ENCODE results near the gene TPPP2. TPM values are rescaled to one million over a fixed set of nuclear protein-coding genes. Genes with fewer than 3 reads are reported as not detected.

TPPP2 gene
- total and polyA plus RNA-seq, 4 donors, result 1.5 to 5.9 (median 1.6) TPM

DNA sequence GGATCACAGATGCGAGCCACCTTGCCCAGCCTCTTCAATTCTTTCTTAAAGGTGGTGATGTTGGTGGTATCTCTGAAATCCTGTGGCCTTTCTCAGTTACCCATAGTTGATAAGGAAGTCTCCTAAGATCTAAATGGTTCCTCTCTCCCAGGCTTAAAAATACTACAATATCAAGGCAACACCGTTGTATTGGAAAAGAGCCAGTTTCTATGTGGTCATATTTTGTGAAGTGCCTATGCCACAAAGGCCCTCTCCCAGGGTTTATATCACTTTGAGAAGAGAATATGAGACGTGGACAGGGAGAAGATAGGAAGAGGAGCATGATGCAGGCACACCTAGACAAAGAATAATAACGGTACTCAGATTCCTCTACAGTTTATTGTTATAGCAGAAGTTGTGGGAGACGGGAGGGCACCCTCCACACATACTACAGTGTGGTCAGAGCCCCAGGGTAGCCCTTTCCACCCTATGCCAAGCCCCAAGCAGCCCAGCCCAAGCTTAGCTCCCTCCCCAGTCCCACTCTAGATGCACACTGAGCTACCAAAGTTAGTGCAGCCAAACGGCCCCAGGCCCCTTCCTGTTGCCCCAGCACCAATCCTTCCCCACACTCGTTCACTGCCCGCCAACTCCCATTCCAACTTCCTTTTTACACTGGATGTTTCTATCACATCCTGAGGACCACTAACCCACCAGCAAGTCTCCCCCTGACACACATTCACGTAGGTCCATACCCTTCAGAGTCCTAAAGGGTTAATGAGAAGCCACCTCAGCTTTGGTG, 13.4 kb upstream of the TPPP2 start:
- TF ChIP-seq NR2F2 (IDR thresholded peaks at IDR 0.05) (no peak), REST (IDR thresholded peaks at IDR 0.05) (no peak), RAD21 (IDR thresholded peaks at IDR 0.05) (no peak), EGR1 (IDR thresholded peaks at IDR 0.05; ENCODE audit: low read depth in 2 of 2) (no peak), JUND (IDR thresholded peaks at IDR 0.05) (no peak), GABPA (IDR thresholded peaks at IDR 0.05 in 1 of 2, conservative IDR thresholded peaks at IDR 0.05 in 1 of 2) (no peak)
- TF ChIP-seq, protein P1, sequence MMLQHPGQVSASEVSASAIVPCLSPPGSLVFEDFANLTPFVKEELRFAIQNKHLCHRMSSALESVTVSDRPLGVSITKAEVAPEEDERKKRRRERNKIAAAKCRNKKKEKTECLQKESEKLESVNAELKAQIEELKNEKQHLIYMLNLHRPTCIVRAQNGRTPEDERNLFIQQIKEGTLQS (IDR thresholded peaks at IDR 0.05), result no peak
- TF ChIP-seq, protein P2, sequence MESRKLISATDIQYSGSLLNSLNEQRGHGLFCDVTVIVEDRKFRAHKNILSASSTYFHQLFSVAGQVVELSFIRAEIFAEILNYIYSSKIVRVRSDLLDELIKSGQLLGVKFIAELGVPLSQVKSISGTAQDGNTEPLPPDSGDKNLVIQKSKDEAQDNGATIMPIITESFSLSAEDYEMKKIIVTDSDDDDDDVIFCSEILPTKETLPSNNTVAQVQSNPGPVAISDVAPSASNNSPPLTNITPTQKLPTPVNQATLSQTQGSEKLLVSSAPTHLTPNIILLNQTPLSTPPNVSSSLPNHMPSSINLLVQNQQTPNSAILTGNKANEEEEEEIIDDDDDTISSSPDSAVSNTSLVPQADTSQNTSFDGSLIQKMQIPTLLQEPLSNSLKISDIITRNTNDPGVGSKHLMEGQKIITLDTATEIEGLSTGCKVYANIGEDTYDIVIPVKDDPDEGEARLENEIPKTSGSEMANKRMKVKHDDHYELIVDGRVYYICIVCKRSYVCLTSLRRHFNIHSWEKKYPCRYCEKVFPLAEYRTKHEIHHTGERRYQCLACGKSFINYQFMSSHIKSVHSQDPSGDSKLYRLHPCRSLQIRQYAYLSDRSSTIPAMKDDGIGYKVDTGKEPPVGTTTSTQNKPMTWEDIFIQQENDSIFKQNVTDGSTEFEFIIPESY (IDR thresholded peaks at IDR 0.05), result no peak
- Histone ChIP-seq H3K9me3 (ENCODE audit: control insufficient read depth in 4 of 4, low read length in 3 of 4) (no peaks in the 10 kb centered on the region), H3K9ac (ENCODE audit: low read depth in 1 of 2, low read length in 2 of 2) (no peak overlapping the region), H3K4me1 (ENCODE audit: control insufficient read depth in 4 of 4, insufficient read depth in 4 of 4, low read length in 3 of 4) (peaks cover 0 to 37% (median 16%) of the 10 kb centered on the region in 4 donors), H3K27me3 (ENCODE audit: control insufficient read depth in 4 of 4, insufficient read depth in 4 of 4, low read length in 3 of 4) (no peaks in the 10 kb centered on the region), H3K4me3 (ENCODE audit: low read depth in 1 of 3, low read length in 3 of 3) (no peak overlapping the region), H3K36me3 (ENCODE audit: control insufficient read depth in 4 of 4, insufficient read depth in 3 of 4, low read depth in 1 of 4, low read length in 3 of 4) (peaks cover 8 to 43% (median 38%) of the 10 kb centered on the region in 4 donors), H3K27ac (ENCODE audit: low read depth in 1 of 2, low read length in 2 of 2) (no peak overlapping the region)
- 66% methylated on average over 9 of the region's 9 CpGs for WGBS
- no peak for DNase-seq (ENCODE audit: low spot score)

DNA sequence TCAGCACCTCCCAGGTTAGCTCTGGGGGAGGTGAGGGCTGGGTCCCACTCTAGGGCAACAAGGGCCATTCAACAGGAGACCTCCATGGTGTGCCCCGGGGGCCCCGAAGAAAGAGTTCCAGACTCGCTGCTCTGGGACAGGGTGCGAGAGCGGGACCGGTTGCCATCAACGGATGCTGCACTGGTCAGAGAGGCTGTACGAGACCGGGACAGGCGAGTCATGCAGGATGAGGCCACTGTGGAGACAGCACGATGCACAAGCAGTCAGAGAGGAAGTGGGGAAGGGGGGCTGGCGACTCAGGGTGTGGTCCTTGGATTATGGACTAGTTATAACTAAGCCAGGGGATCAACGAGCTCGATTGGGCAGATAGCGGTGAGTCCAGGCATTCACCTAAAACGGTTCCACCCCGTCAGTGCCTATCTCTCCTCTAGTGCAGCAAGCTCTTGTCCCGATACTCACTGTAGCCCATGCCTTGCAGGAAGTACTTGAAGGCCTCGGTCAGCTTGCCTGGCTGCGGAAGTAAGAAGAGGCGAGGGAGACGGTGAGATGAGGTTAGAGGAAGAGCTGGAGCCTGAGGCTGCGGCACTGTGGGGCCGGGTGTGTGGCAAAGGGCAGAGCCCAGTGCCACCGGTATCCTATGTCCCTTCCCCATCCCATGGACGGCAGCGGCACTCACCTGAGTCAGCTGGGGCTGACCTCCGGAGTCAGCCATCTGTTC, 12.3 kb upstream of the TPPP2 start:
- TF ChIP-seq EGR1 (IDR thresholded peaks at IDR 0.05; ENCODE audit: low read depth in 2 of 2) (no peak), RAD21 (IDR thresholded peaks at IDR 0.05) (no peak)
- Histone ChIP-seq H3K27ac (ENCODE audit: low read depth in 1 of 2, low read length in 2 of 2) (no peak overlapping the region), H3K9ac (ENCODE audit: low read depth in 1 of 2, low read length in 2 of 2) (no peak overlapping the region), H3K4me1 (ENCODE audit: control insufficient read depth in 4 of 4, insufficient read depth in 4 of 4, low read length in 3 of 4) (peaks cover 0 to 47% (median 26%) of the 10 kb centered on the region in 4 donors), H3K27me3 (ENCODE audit: control insufficient read depth in 4 of 4, insufficient read depth in 4 of 4, low read length in 3 of 4) (no peaks in the 10 kb centered on the region), H3K4me3 (ENCODE audit: low read depth in 1 of 3, low read length in 3 of 3) (no peak overlapping the region), H3K9me3 (ENCODE audit: control insufficient read depth in 4 of 4, low read length in 3 of 4) (no peaks in the 10 kb centered on the region), H3K36me3 (ENCODE audit: control insufficient read depth in 4 of 4, insufficient read depth in 3 of 4, low read depth in 1 of 4, low read length in 3 of 4) (peaks cover 8 to 45% (median 44%) of the 10 kb centered on the region in 4 donors)
- WGBS, result 76% methylated on average over 28 of the region's 28 CpGs
- no peak for DNase-seq (ENCODE audit: low spot score)

DNA sequence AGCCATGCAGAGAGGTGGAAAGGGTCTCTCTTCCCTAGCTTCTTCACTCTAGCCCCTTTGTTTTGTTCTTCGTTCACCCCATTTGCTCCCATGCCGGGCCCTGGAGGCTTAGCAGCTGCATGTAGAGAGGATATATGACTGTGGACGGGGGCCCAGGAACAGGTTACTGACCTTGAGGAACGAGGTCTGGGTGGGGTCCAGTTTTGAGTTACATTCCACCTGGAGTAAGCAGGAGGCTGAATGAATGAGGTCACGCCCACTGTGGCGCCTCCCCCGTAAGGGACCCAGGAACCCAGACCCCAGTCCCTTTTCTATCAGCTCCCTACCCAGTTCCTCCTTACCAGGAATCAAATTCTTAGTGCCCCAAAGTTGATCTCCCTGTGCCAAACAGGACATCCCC, 11.7 kb upstream of the TPPP2 start:
- H3K27me3 ChIP-seq (ENCODE audit: control insufficient read depth in 4 of 4, insufficient read depth in 4 of 4, low read length in 3 of 4), result no peaks in the 10 kb centered on the region
- no peak for DNase-seq (ENCODE audit: low spot score)
- no peak overlapping the region for H3K9ac ChIP-seq (ENCODE audit: low read depth in 1 of 2, low read length in 2 of 2)
- no peak overlapping the region for H3K27ac ChIP-seq (ENCODE audit: low read depth in 1 of 2, low read length in 2 of 2)
- H3K36me3 ChIP-seq (ENCODE audit: control insufficient read depth in 4 of 4, insufficient read depth in 3 of 4, low read depth in 1 of 4, low read length in 3 of 4), result peaks cover 8 to 45% (median 44%) of the 10 kb centered on the region in 4 donors
- no peaks in the 10 kb centered on the region for H3K9me3 ChIP-seq (ENCODE audit: control insufficient read depth in 4 of 4, low read length in 3 of 4)
- no peak overlapping the region for H3K4me3 ChIP-seq (ENCODE audit: low read depth in 1 of 3, low read length in 3 of 3)
- TF ChIP-seq HNF4A (conservative IDR thresholded peaks at IDR 0.05), result no peak
- no peak for TF ChIP-seq HNF4G (IDR thresholded peaks at IDR 0.05)
- no peak for TF ChIP-seq CTCF (IDR thresholded peaks at IDR 0.05; ENCODE audit: low read depth, low read length, missing input control)
- WGBS, result 77% methylated on average over 7 of the region's 7 CpGs
- peaks cover 0 to 53% (median 32%) of the 10 kb centered on the region in 4 donors for H3K4me1 ChIP-seq (ENCODE audit: control insufficient read depth in 4 of 4, insufficient read depth in 4 of 4, low read length in 3 of 4)

Measured in liver (tissue), 9 donors.